OCI-LY1 (cell line): ENCODE data around the gene PEG3.

Experiments used
- H2AFZ ChIP-seq: fragments of 200-600 bp; sonication (generic), shearing (Covaris generic); 2 replicates; pipeline ENCODE4 v1.6.0; 2014; ENCODE audit warnings: antibody characterized with exemption, mild to moderate bottlenecking, low read length
- H3F3A ChIP-seq: fragments of 200-600 bp; sonication (generic), shearing (Covaris generic); 2 replicates; pipeline ENCODE4 v1.6.0; 2014; ENCODE audit warnings: mild to moderate bottlenecking, antibody characterized with exemption, low read length, moderate library complexity; ENCODE audit not compliant: insufficient read depth
- H3K27ac ChIP-seq: fragments of 200-600 bp; sonication (generic); 2 replicates; pipeline ENCODE4 v1.5.1; 2014; ENCODE audit warnings: low read length, mixed run types, mild to moderate bottlenecking, low read depth; ENCODE audit not compliant: poor library complexity, severe bottlenecking
- H3K27me3 ChIP-seq: fragments of 200-600 bp; sonication (generic); 2 replicates; pipeline ENCODE4 v1.6.0; 2014; ENCODE audit warnings: antibody characterized with exemption, mild to moderate bottlenecking, low read length, moderate library complexity; ENCODE audit not compliant: insufficient read depth
- H3K36me3 ChIP-seq: fragments of 200-600 bp; sonication (generic); 2 replicates; pipeline ENCODE4 v1.6.1; 2014; ENCODE audit warnings: mild to moderate bottlenecking, antibody characterized with exemption, low read length, moderate library complexity, mixed read lengths; ENCODE audit not compliant: insufficient read depth
- H3K4me1 ChIP-seq: fragments of 200-600 bp; sonication (generic); 2 replicates; pipeline ENCODE4 v1.5.1; 2014; ENCODE audit warnings: mild to moderate bottlenecking, low read length, moderate library complexity; ENCODE audit not compliant: insufficient read depth, severe bottlenecking
- H3K4me2 ChIP-seq: fragments of 200-600 bp; sonication (generic), shearing (Covaris generic); 2 replicates; pipeline ENCODE4 v1.6.1; 2014; ENCODE audit warnings: low read length
- H3K4me3 ChIP-seq: fragments of 200-600 bp; sonication (generic); 2 replicates; pipeline ENCODE4 v1.5.1; 2014; ENCODE audit warnings: low read length, low read depth, mild to moderate bottlenecking, mixed read lengths; ENCODE audit not compliant: poor library complexity, severe bottlenecking
- H3K79me2 ChIP-seq: fragments of 200-600 bp; shearing (Covaris generic); 2 replicates; pipeline ENCODE4 v1.6.1; 2016; ENCODE audit warnings: mixed run types, low read length, mixed read lengths; ENCODE audit not compliant: insufficient read depth
- H3K9ac ChIP-seq: fragments of 200-600 bp; sonication (generic), shearing (Covaris generic); 2 replicates; pipeline ENCODE4 v1.6.1; 2014; ENCODE audit warnings: mild to moderate bottlenecking, low read length, mixed read lengths
- H3K9me2 ChIP-seq: fragments of 200-600 bp; sonication (generic), shearing (Covaris generic); 2 replicates; pipeline ENCODE4 v1.6.1; 2014; ENCODE audit warnings: low read depth, mild to moderate bottlenecking, low read length, mixed read lengths
- H3K9me3 ChIP-seq: fragments of 200-600 bp; shearing (Covaris generic); 2 replicates; pipeline ENCODE4 v1.6.1; 2014; ENCODE audit warnings: low read length, mixed read lengths
- H4K20me1 ChIP-seq: fragments of 200-600 bp; sonication (generic), shearing (Covaris generic); 2 replicates; pipeline ENCODE4 v1.6.0; 2016; ENCODE audit warnings: mild to moderate bottlenecking, low read length; ENCODE audit not compliant: insufficient read depth
- EZH2 ChIP-seq: fragments of 200-600 bp; sonication (generic), shearing (Covaris generic); IDR thresholded peaks from 2 replicates; pipeline ENCODE4 v1.8.0; 2017; ENCODE audit warnings: borderline replicate concordance, mixed run types, mild to moderate bottlenecking, antibody characterized with exemption, low read length, moderate library complexity, mixed read lengths
- TF ChIP-seq, protein P1 (sequence below): fragments of 200-600 bp; sonication (generic), shearing (Covaris generic); IDR thresholded peaks from 2 replicates; pipeline ENCODE4 v1.5.1; 2017; ENCODE audit warnings: mild to moderate bottlenecking, antibody characterized with exemption, low read length, moderate library complexity, mixed read lengths

PEG3 gene

DNA sequence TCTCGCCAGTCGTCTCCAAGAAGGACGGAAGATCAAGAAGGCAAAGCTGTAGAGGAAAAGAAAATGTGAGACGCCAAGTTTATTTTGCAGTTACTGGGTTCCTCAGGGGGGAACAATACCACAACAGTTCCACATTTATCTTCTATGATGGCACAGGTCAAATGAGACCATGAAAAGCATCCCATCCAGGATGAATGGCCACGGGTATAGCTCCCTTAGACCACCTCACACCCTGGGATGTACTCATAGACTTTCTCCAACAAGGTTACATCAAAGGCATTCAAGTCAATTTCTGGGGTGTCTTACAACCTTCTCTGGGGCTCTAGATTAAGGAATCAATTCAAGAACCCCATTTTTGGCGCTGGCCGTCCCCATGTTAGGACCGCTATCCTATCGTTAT, 4.5 kb downstream of the PEG3 start:
- no peak overlapping the region for H3K4me3 ChIP-seq
- no peaks in the 10 kb centered on the region for H4K20me1 ChIP-seq
- no peak overlapping the region for H2AFZ ChIP-seq
- H3K27me3 ChIP-seq, result no peaks in the 10 kb centered on the region
- no peak overlapping the region for H3K4me2 ChIP-seq
- no peaks in the 10 kb centered on the region for H3K4me1 ChIP-seq
- no peaks in the 10 kb centered on the region for H3F3A ChIP-seq
- H3K9me3 ChIP-seq, result no peaks in the 10 kb centered on the region
- no peaks in the 10 kb centered on the region for H3K79me2 ChIP-seq
- TF ChIP-seq EZH2, result no peak
- TF ChIP-seq, protein P1, sequence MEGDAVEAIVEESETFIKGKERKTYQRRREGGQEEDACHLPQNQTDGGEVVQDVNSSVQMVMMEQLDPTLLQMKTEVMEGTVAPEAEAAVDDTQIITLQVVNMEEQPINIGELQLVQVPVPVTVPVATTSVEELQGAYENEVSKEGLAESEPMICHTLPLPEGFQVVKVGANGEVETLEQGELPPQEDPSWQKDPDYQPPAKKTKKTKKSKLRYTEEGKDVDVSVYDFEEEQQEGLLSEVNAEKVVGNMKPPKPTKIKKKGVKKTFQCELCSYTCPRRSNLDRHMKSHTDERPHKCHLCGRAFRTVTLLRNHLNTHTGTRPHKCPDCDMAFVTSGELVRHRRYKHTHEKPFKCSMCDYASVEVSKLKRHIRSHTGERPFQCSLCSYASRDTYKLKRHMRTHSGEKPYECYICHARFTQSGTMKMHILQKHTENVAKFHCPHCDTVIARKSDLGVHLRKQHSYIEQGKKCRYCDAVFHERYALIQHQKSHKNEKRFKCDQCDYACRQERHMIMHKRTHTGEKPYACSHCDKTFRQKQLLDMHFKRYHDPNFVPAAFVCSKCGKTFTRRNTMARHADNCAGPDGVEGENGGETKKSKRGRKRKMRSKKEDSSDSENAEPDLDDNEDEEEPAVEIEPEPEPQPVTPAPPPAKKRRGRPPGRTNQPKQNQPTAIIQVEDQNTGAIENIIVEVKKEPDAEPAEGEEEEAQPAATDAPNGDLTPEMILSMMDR, result no peak
- no peaks in the 10 kb centered on the region for H3K9me2 ChIP-seq
- H3K27ac ChIP-seq, result no peak overlapping the region
- no peaks in the 10 kb centered on the region for H3K36me3 ChIP-seq
- no peak overlapping the region for H3K9ac ChIP-seq

DNA sequence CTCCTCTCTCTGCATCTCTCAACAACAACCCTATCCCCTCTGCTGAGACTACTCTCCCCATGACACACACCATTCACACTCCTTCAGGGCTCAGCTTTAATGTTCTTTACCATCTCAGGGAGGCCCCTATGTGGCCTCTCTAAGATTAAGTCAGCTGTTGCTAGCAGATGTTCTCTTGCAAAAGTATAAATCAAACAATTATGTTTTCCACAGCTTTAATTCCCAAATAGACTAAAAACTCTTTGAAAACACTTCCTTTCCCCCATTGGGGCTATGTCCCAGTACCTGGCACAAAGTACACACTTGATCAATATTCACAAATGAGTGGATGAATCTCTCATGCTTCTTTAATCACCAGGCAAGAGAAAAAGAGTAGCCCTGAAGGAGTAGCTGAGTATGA, 5.1 kb downstream of the PEG3 start:
- no peaks in the 10 kb centered on the region for H3K9me2 ChIP-seq

DNA sequence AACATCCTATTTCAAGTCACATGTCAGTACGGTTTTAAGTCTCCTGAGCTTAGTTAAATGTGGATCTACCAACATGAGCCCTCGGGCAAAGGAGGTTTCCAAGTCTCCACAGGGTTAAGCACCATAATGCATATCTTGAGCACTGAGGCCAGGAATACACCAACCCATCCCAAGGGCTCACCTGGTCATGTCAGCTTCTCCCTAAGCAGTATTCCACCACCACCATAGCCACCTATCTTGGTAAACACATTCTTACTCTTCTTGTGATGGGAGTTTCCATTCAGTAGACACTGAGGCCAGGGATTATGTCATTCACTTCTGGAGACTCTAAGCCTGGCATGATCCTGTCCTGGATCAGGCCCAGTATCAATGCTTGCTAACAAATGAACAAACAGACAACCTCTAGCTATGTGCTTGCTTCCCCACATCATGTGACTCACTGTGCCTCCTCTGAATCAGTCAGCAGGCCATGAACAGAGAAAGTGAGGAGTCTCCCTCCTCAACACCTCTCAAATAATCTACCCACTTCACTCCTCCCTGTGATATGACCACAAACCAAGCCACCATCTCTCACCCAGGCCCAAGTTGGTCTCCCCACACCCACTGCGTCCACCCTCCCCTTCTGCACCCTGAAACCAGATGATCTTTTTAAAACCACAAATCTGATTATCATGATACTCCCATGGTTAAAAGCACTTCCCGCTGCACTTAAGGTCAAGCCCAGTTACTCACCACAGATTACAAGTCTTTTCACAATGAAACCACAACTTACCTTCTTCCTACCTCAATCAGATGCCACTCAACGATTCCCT, 5.8 kb downstream of the PEG3 start:
- Histone ChIP-seq H3K4me1 (no peaks in the 10 kb centered on the region), H3K9ac (no peak overlapping the region), H3K9me2 (no peaks in the 10 kb centered on the region), H3K36me3 (no peaks in the 10 kb centered on the region), H3K4me3 (no peak overlapping the region), H4K20me1 (no peaks in the 10 kb centered on the region), H3K27ac (no peak overlapping the region), H3K4me2 (no peak overlapping the region), H3K79me2 (no peaks in the 10 kb centered on the region), H3K27me3 (no peaks in the 10 kb centered on the region), H3F3A (no peaks in the 10 kb centered on the region), H3K9me3 (no peaks in the 10 kb centered on the region), H2AFZ (no peak overlapping the region)
- no peak for TF ChIP-seq EZH2
- TF ChIP-seq, protein P1, result no peak

More for the DNA sequence above, 5.1 kb downstream of the PEG3 start:
- no peak overlapping the region for H3K27ac ChIP-seq
- H3K9me3 ChIP-seq, result no peaks in the 10 kb centered on the region
- no peak for TF ChIP-seq EZH2
- TF ChIP-seq, protein P1, result no peak
- no peaks in the 10 kb centered on the region for H3K79me2 ChIP-seq
- H4K20me1 ChIP-seq, result no peaks in the 10 kb centered on the region
- no peaks in the 10 kb centered on the region for H3K4me1 ChIP-seq
- no peak overlapping the region for H2AFZ ChIP-seq
- H3F3A ChIP-seq, result no peaks in the 10 kb centered on the region
- H3K36me3 ChIP-seq, result no peaks in the 10 kb centered on the region
- no peak overlapping the region for H3K4me2 ChIP-seq
- no peak overlapping the region for H3K9ac ChIP-seq
- no peak overlapping the region for H3K4me3 ChIP-seq
- no peaks in the 10 kb centered on the region for H3K27me3 ChIP-seq
